Upper lobe of left lung (tissue), 4 donors: ENCODE data around the gene APH1A.

Experiments
- POLR2A ChIP-seq, 4 donors: fragments of 450-650 bp; IDR thresholded peaks; one replicate each; pipeline ENCODE4 v1.5.1; 2016 to 2017; ENCODE audit warnings: antibody characterized with exemption in 4 of 4, mild to moderate bottlenecking in 2 of 4
- TF ChIP-seq, protein P1 (sequence below), 6 experiments: fragments of 450-650 bp in 4 of 6; fragments of 200-600 bp in 2 of 6; sonication (generic) in 2 of 6; IDR thresholded peaks; one replicate each; pipeline ENCODE4 v1.5.1; 2016 to 2019; ENCODE audit warnings: antibody characterized with exemption in 6 of 6

DNA sequence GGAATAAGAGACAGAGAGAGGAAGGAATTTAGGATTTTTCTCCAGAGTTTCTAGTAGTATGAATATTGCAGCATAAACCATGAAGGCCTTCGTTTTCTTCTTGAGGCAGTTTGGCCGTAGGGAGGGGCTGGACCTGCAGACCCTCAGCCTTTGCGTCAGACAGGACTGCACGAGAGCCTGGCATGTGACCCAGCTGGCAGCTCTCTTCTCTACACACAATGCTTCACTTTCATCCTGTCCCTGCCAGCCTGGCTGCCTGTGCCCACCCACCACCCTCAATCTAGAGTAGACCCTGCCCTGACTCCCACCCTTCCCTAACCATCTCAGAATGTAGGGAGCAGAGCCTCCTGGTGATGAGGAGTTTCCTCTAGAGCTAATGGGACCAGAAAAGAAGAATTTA lies 9.6 kb downstream of the APH1A start:
- TF ChIP-seq, protein P1, sequence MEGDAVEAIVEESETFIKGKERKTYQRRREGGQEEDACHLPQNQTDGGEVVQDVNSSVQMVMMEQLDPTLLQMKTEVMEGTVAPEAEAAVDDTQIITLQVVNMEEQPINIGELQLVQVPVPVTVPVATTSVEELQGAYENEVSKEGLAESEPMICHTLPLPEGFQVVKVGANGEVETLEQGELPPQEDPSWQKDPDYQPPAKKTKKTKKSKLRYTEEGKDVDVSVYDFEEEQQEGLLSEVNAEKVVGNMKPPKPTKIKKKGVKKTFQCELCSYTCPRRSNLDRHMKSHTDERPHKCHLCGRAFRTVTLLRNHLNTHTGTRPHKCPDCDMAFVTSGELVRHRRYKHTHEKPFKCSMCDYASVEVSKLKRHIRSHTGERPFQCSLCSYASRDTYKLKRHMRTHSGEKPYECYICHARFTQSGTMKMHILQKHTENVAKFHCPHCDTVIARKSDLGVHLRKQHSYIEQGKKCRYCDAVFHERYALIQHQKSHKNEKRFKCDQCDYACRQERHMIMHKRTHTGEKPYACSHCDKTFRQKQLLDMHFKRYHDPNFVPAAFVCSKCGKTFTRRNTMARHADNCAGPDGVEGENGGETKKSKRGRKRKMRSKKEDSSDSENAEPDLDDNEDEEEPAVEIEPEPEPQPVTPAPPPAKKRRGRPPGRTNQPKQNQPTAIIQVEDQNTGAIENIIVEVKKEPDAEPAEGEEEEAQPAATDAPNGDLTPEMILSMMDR (IDR thresholded peaks at IDR 0.05), result no peak
- TF ChIP-seq POLR2A (IDR thresholded peaks at IDR 0.05), result no peak
